Kidney (tissue), 14 donors: ENCODE data around the gene ADGRG1. TPM values are rescaled to one million over a fixed set of nuclear protein-coding genes. Genes with fewer than 3 reads are reported as not detected.

Experiments
- DNase-seq, 5 donors: peaks; one replicate each; pipeline ENCODE4 v3.0.0-alpha.2; 2013 to 2020
- FAIRE-seq: peaks from 2 replicates; lab custom pipeline; 2012; peaks lifted over from hg19 to GRCh38; lab: Jason Lieb, UNC
- H3K27ac ChIP-seq, 2 donors: one replicate each; pipeline ENCODE4 v1.7.0; 2013; ENCODE audit warnings: low read depth in 2 of 2, low read length in 2 of 2, inconsistent platforms in 1 of 2
- H3K27me3 ChIP-seq: one replicate; pipeline ENCODE4 v1.7.1; 2013; ENCODE audit warnings: low read length, inconsistent platforms; ENCODE audit not compliant: control insufficient read depth, insufficient read depth
- H3K36me3 ChIP-seq, 3 donors: one replicate each; pipeline versions ENCODE4 v1.7.0 to v1.7.1; 2013; ENCODE audit warnings: low read length in 3 of 3, control low read depth in 1 of 3, inconsistent platforms in 1 of 3; ENCODE audit not compliant: insufficient read depth in 3 of 3, control insufficient read depth in 2 of 3
- H3K4me1 ChIP-seq, 3 donors: one replicate each; pipeline versions ENCODE4 v1.7.0 to v1.7.1; 2013; ENCODE audit warnings: low read length in 3 of 3, inconsistent platforms in 1 of 3, low read depth in 1 of 3; ENCODE audit not compliant: control insufficient read depth in 2 of 3, insufficient read depth in 2 of 3
- H3K4me3 ChIP-seq, 3 donors: one replicate each; pipeline versions ENCODE4 v1.7.0 to v1.8.1; 2013; ENCODE audit warnings: low read length in 3 of 3, control low read depth in 1 of 3, inconsistent platforms in 1 of 3
- H3K9ac ChIP-seq, 3 donors: one replicate each; pipeline versions ENCODE4 v1.7.0 to v1.7.1; 2013; ENCODE audit warnings: low read length in 3 of 3, control low read depth in 1 of 3, inconsistent platforms in 1 of 3
- H3K9me3 ChIP-seq, 3 donors: one replicate each; pipeline versions ENCODE4 v1.7.0 to v1.7.1; 2013; ENCODE audit warnings: low read length in 3 of 3, control low read depth in 1 of 3, inconsistent platforms in 1 of 3; ENCODE audit not compliant: control insufficient read depth in 2 of 3, insufficient read depth in 1 of 3
- intact Hi-C: fragments of 100-400 bp; cut with DNase I; formaldehyde crosslinking; loops from one replicate; pipeline ENCODE4 v1.11.1; 2022
- polyA plus RNA-seq: library from polyadenylated mRNA; stranded (reverse); fragments of 350-450 nt; fragmentation: Illumina TruSeq; extraction: RNeasy Lipid Tissue Mini Kit (QIAGEN cat#74804); gene quantifications from one replicate; pipeline ENCODE4 v1.2.3, GENCODE V29; 2014; ENCODE audit warnings: low read depth, low replicate concordance; ENCODE audit not compliant: insufficient read depth
- total RNA-seq: library from RNA; stranded (reverse); fragmentation: NEBNext Ultra II Directional; extraction: Animal tissue kit (Norgen Biotek cat#: 25700); gene quantifications from one replicate; pipeline ENCODE4 v1.2.1, GENCODE V29; 2021
- TF ChIP-seq, protein P1 (sequence below): IDR thresholded peaks from 3 replicates; pipeline ENCODE4 v1.5.1; 2012; ENCODE audit warnings: mild to moderate bottlenecking, moderate library complexity, borderline replicate concordance; ENCODE audit not compliant: insufficient read depth; ENCODE audit errors: extremely low read depth
- donor health status: control.
- donor health status: control.
- donor health status: control.
- donor health status: control.
- donor health status: control.
- donor health status: DM: yes; HTN: yes; CAD: no.
- donor health status: Normal renal cell carcinoma (clear cell type).

ADGRG1 gene
- total and polyA plus RNA-seq, 2 donors from 2014 or later, result 188 to 351 TPM

DNA sequence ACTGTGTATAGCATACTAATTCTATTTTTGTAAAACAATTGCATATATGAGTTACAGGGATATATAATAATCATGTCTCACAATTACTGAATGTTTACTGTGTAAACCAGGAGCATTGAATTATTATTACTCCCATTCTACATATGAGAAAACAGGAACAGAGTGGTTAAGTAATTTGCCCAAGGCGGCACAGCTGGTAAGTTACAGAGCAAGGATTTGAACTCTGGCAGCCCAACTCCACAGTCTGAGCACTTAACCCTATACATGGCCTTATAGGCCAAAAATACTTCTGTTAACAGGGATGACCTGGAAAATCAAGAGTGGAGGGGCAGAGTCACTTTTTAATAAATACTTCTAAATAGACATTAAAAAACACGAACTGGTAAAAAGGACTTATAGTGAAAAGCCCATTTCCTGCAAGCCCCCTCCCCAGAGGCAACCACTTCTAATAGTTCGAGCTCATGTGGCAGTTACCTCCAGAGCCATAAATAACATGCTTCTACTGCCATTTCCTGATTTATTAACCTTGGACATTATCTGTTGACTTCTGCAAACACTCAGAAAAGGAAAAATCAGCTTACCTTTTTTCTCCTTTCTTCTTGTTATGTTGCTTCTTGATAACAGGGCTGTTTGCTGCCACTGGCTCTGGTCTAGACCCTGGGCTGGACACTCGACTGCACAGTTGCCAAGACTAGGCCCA, 22.1 kb upstream of the ADGRG1 start:
- no peaks in the 10 kb centered on the region for H3K27me3 ChIP-seq

DNA sequence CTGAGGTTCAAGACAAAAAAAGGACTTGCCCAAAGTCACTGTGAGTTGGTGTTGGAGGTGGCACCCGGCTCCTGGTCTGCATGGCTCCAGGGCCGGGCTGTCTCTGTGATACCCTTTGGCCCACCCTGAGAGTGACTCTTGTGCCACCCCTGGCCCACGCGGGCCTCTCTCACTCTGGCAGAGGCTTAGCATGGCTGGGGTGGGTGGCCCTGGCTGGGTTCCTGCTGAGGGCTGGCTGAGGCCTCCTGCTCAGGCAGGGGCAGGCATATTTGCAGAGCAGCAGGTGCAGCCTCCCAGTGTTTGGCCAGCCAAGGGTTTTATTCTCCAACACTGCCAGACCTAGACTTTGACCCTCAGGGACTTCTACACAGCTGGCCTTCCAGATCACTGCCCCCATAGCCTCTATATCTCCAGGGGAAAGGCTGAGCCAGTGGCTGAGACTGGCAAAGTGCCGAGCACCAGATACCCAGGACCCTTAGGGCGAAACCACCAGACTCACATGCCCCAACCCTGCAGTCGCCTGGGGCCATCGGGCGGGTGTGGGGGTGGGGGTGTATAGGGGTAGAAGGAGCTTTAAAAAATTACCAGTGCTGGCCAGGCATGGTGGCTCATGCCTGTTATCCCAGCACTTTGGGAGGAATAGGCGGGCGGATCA, 21.5 kb upstream of the ADGRG1 start:
- H3K36me3 ChIP-seq, result no peaks in the 10 kb centered on the region
- intact Hi-C loops, result no loop called here
- DNase-seq (peak in 3 of 5 donors; percentile 48 to 74 (median 62)), FAIRE-seq (no peak)
- peak overlapping the region; percentile 26 to 61 for H3K27ac ChIP-seq
- H3K9ac ChIP-seq, result peak overlapping the region in 1 of 3 donors; percentile 8
- no peaks in the 10 kb centered on the region for H3K27me3 ChIP-seq
- H3K9me3 ChIP-seq, result no peaks in the 10 kb centered on the region
- TF ChIP-seq, protein P1, sequence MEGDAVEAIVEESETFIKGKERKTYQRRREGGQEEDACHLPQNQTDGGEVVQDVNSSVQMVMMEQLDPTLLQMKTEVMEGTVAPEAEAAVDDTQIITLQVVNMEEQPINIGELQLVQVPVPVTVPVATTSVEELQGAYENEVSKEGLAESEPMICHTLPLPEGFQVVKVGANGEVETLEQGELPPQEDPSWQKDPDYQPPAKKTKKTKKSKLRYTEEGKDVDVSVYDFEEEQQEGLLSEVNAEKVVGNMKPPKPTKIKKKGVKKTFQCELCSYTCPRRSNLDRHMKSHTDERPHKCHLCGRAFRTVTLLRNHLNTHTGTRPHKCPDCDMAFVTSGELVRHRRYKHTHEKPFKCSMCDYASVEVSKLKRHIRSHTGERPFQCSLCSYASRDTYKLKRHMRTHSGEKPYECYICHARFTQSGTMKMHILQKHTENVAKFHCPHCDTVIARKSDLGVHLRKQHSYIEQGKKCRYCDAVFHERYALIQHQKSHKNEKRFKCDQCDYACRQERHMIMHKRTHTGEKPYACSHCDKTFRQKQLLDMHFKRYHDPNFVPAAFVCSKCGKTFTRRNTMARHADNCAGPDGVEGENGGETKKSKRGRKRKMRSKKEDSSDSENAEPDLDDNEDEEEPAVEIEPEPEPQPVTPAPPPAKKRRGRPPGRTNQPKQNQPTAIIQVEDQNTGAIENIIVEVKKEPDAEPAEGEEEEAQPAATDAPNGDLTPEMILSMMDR, result no peak
- H3K4me1 ChIP-seq, result peaks cover 0 to 8% (median 3%) of the 10 kb centered on the region in 3 donors
- peak overlapping the region in 2 of 3 donors; percentile 36 to 43 for H3K4me3 ChIP-seq

More for the DNA sequence above, 22.1 kb upstream of the ADGRG1 start:
- no peaks in the 10 kb centered on the region for H3K36me3 ChIP-seq
- no peak for DNase-seq
- H3K27ac ChIP-seq, result peak overlapping the region; percentile 26 to 61
- no peaks in the 10 kb centered on the region for H3K9me3 ChIP-seq
- peak overlapping the region in 2 of 3 donors; percentile 36 to 43 for H3K4me3 ChIP-seq
- no peak for FAIRE-seq
- peaks cover 0 to 8% (median 6%) of the 10 kb centered on the region in 3 donors for H3K4me1 ChIP-seq
- intact Hi-C loops, result no loop called here
- TF ChIP-seq, protein P1, result no peak
- peak overlapping the region in 1 of 3 donors; percentile 8 for H3K9ac ChIP-seq

DNA sequence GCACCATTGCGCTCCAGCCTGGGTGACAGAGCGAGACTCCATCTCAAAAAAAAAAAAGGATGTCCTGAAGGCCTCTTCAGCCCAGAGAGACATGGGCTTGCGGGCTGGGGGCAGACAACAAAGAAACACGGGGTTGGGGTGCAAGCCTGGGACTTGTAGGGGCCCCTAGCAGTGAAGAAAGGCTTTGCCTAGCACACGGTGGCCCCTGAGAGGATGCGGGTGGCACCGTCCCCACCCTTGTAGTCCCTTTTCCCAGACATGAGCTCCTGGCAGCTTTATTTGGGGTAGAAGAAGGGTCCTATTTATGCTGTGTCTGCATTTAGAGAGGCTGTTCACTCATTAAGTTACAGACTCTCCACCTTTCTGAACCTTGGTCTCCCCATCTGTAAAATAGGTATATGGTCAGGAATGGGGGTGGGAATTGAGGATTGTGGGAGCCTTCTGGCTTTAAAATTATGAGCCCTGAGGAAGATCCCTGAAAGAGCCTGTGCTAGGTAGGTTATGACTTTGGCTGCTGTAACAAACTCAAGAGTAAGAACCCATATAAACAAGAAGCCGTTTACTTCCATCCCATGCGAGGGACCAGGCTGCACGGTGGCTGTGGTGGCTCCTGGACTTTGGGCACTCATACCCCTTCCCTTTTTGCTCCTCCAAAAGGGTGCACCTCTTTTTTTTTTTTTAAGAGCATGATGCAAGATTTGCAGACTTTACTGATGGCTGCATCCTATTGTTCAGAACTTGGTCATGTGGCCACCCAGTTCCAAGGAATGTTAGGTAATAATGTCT, 20.6 kb upstream of the ADGRG1 start:
- DNase-seq, result peak in 1 of 5 donors; percentile 26
- no peak overlapping the region for H3K9ac ChIP-seq
- no peak overlapping the region for H3K27ac ChIP-seq
- H3K4me3 ChIP-seq, result no peak overlapping the region
- TF ChIP-seq, protein P1, result no peak
- no peak for FAIRE-seq
- H3K36me3 ChIP-seq, result no peaks in the 10 kb centered on the region
- H3K27me3 ChIP-seq, result no peaks in the 10 kb centered on the region
- H3K9me3 ChIP-seq, result no peaks in the 10 kb centered on the region
- intact Hi-C loops, result no loop called here
- H3K4me1 ChIP-seq, result peaks cover 0 to 8% (median 0%) of the 10 kb centered on the region in 3 donors
